HG02885 (cell line): ENCODE results near the gene RAG2.

ENCODE experiments used
- ATAC-seq: cut with Tn5 transposase; IDR thresholded peaks from one replicate; pipeline ENCODE4 v1.9.1; 2021; ENCODE audit warnings: mild to moderate bottlenecking; ENCODE audit not compliant: unreplicated experiment, poor library complexity

RAG2 gene

GRCh38 chr11:36598051-36598450 lies at the start of gene RAG2:
Gene RAG2 (minus strand): TSS chr11:36598236. CDS start chr11:36594168, 4,068 bp downstream.
- no peak for ATAC-seq

- ATAC-seq: no peak
These were observed 40.5 kb upstream of the RAG2 start for GRCh38 chr11:36638556-36638955.

- no peak for ATAC-seq
These were observed 37.2 kb upstream of the RAG2 start for GRCh38 chr11:36635066-36635862.

GRCh38 chr11:36631774-36632173 lies 33.7 kb upstream of the RAG2 start:
- peak; percentile 93 for ATAC-seq

GRCh38 chr11:36628765-36629244 lies 30.8 kb upstream of the RAG2 start:
- ATAC-seq: no peak

- no peak for ATAC-seq
These were observed 30.1 kb upstream of the RAG2 start for GRCh38 chr11:36628141-36628540.

- ATAC-seq: no peak
These were observed 29.4 kb upstream of the RAG2 start for GRCh38 chr11:36627471-36627870.

- ATAC-seq: no peak
These were observed 29.0 kb upstream of the RAG2 start for GRCh38 chr11:36627006-36627405.

GRCh38 chr11:36623494-36623893 lies 25.5 kb upstream of the RAG2 start:
- ATAC-seq: no peak

- ATAC-seq: peak; percentile 80
These were observed 24.5 kb upstream of the RAG2 start for GRCh38 chr11:36622431-36623136.

GRCh38 chr11:36620246-36620645 lies 22.2 kb upstream of the RAG2 start:
- ATAC-seq: no peak

- no peak for ATAC-seq
These were observed 21.5 kb upstream of the RAG2 start for GRCh38 chr11:36619502-36619901.

- no peak for ATAC-seq
These were observed 20.5 kb upstream of the RAG2 start for GRCh38 chr11:36618363-36619047.

- no peak for ATAC-seq
These were observed 19.7 kb upstream of the RAG2 start for GRCh38 chr11:36617543-36618362.

GRCh38 chr11:36615826-36616225 lies 17.8 kb upstream of the RAG2 start:
- no peak for ATAC-seq

GRCh38 chr11:36609383-36609782 lies 11.3 kb upstream of the RAG2 start:
- ATAC-seq: no peak

- ATAC-seq: no peak
These were observed 10.6 kb upstream of the RAG2 start for GRCh38 chr11:36608491-36609199.

- peak; percentile 82 for ATAC-seq
These were observed 7.5 kb upstream of the RAG2 start for GRCh38 chr11:36605221-36606216.
